SK-N-SH treated with all-trans-retinoic acid at 6 μM for 48 hours (cell line): ENCODE data around the gene TMC6.
"Not testable (repeated sequence)": the region's sequence is repeated elsewhere in the genome, so short reads cannot be mapped to it uniquely, and the experiment has no call there.

Experiments used
- ATAC-seq: fragments of 200-7000 bp; cut with Tn5 transposase; 3 replicates; pipeline ENCODE4 v1.9.1; 2020; ENCODE audit warnings: mild to moderate bottlenecking, moderate library complexity
- ARNTL ChIP-seq: fragments of 450-650 bp; formaldehyde crosslinking; IDR thresholded peaks from 2 replicates; pipeline ENCODE4 v1.5.0; 2020; ENCODE audit warnings: low read depth, mild to moderate bottlenecking, moderate library complexity, borderline replicate concordance
- CREB5 ChIP-seq: fragments of 250-450 bp; sonication (Bioruptor Pico); IDR thresholded peaks from 2 replicates; pipeline ENCODE4 v1.5.1; 2020; ENCODE audit warnings: low read depth, mild to moderate bottlenecking, moderate library complexity
- CSDC2 ChIP-seq: fragments of 250-450 bp; sonication (Bioruptor Pico); IDR thresholded peaks from 2 replicates; pipeline ENCODE4 v1.5.0; 2020; ENCODE audit warnings: mild to moderate bottlenecking, moderate library complexity
- CSRNP3 ChIP-seq: fragments of 250-450 bp; sonication (Bioruptor Pico); IDR thresholded peaks from 2 replicates; pipeline ENCODE4 v1.5.1; 2021; ENCODE audit warnings: mild to moderate bottlenecking, moderate library complexity
- ESRRG ChIP-seq: fragments of 250-450 bp; sonication (Bioruptor Pico); IDR thresholded peaks from 2 replicates; pipeline ENCODE4 v1.6.1; 2021; ENCODE audit warnings: mild to moderate bottlenecking
- GLIS3 ChIP-seq: fragments of 250-450 bp; sonication (Bioruptor Pico); IDR thresholded peaks from 2 replicates; pipeline ENCODE4 v1.5.0; 2020; ENCODE audit warnings: mild to moderate bottlenecking, moderate library complexity
- ISL1 ChIP-seq: fragments of 250-450 bp; sonication (Bioruptor Pico); IDR thresholded peaks from 2 replicates; pipeline ENCODE4 v2.1.2; 2022; ENCODE audit warnings: mild to moderate bottlenecking, moderate library complexity
- OSR1 ChIP-seq: fragments of 250-450 bp; sonication (Bioruptor Pico); IDR thresholded peaks from 2 replicates; pipeline ENCODE4 v1.8.0; 2022; ENCODE audit warnings: moderate library complexity, mild to moderate bottlenecking, inconsistent platforms
- PATZ1 ChIP-seq: fragments of 250-450 bp; sonication (Bioruptor Pico); IDR thresholded peaks from 2 replicates; pipeline ENCODE4 v1.8.0; 2020; ENCODE audit warnings: mild to moderate bottlenecking, moderate library complexity, borderline replicate concordance
- PPARA ChIP-seq: fragments of 250-450 bp; sonication (Bioruptor Pico); IDR thresholded peaks from 2 replicates; pipeline ENCODE4 v1.5.0; 2020; ENCODE audit warnings: mild to moderate bottlenecking, borderline replicate concordance
- RARB ChIP-seq: fragments of 250-450 bp; sonication (Bioruptor Pico); IDR thresholded peaks from 2 replicates; pipeline ENCODE4 v1.8.0; 2021; ENCODE audit warnings: mild to moderate bottlenecking, moderate library complexity
- TCF4 ChIP-seq: fragments of 250-450 bp; sonication (Bioruptor Pico); IDR thresholded peaks from 2 replicates; pipeline ENCODE4 v1.8.0; 2021; ENCODE audit warnings: mild to moderate bottlenecking, moderate library complexity, borderline replicate concordance
- TOX ChIP-seq: fragments of 250-450 bp; sonication (Bioruptor Pico); IDR thresholded peaks from 2 replicates; pipeline ENCODE4 v1.8.0; 2021; ENCODE audit warnings: mild to moderate bottlenecking, moderate library complexity, borderline replicate concordance
- TSHZ2 ChIP-seq: fragments of 250-450 bp; sonication (Bioruptor Pico); IDR thresholded peaks from 2 replicates; pipeline ENCODE4 v1.5.0; 2020; ENCODE audit warnings: mild to moderate bottlenecking, moderate library complexity
- ZC3H10 ChIP-seq: fragments of 250-450 bp; sonication (Bioruptor Pico); IDR thresholded peaks from 2 replicates; pipeline ENCODE4 v1.5.1; 2021; ENCODE audit warnings: mild to moderate bottlenecking, moderate library complexity
- ZFP3 ChIP-seq: fragments of 250-450 bp; sonication (Bioruptor Pico); IDR thresholded peaks from 2 replicates; pipeline ENCODE4 v1.5.0; 2020; ENCODE audit warnings: mild to moderate bottlenecking, moderate library complexity
- ZFP30 ChIP-seq: fragments of 450-650 bp; formaldehyde crosslinking; IDR thresholded peaks from 2 replicates; pipeline ENCODE4 v1.5.0; 2022; ENCODE audit warnings: mild to moderate bottlenecking, moderate library complexity
- ZNF70 ChIP-seq: fragments of 450-650 bp; formaldehyde crosslinking; IDR thresholded peaks from 2 replicates; pipeline ENCODE4 v1.5.0; 2020; ENCODE audit warnings: mild to moderate bottlenecking, moderate library complexity
- ZNF8 ChIP-seq: fragments of 450-650 bp; formaldehyde crosslinking; IDR thresholded peaks from 2 replicates; pipeline ENCODE4 v1.5.0; 2020; ENCODE audit warnings: mild to moderate bottlenecking, moderate library complexity

Gene TMC6

GRCh38 chr17:78174870-78175642, 46.5 kb upstream of the TMC6 start:
- ATAC-seq: no peak
- TF ChIP-seq RARB (CRISPR knock-in tag) (no peak), OSR1 (CRISPR knock-in tag) (no peak), CREB5 (CRISPR knock-in tag) (no peak), GLIS3 (CRISPR knock-in tag) (no peak), ZC3H10 (CRISPR knock-in tag) (no peak), TCF4 (CRISPR knock-in tag) (no peak)

- no peak for ATAC-seq
- TF ChIP-seq ZFP3 (CRISPR knock-in tag): no peak
- no peak for TF ChIP-seq ZC3H10 (CRISPR knock-in tag)
- TF ChIP-seq ARNTL: no peak
- no peak for TF ChIP-seq TCF4 (CRISPR knock-in tag)
- TF ChIP-seq, all 23 proteins: peak for 0
Observed at GRCh38 chr17:78174346-78174869, 45.9 kb upstream of the TMC6 start.

- no peak for ATAC-seq
Observed at GRCh38 chr17:78173097-78173715, 44.7 kb upstream of the TMC6 start.

GRCh38 chr17:78172249-78173051, 43.9 kb upstream of the TMC6 start:
- TF ChIP-seq ARNTL (no peak), ZNF8 (CRISPR knock-in tag) (no peak)
- no peak; the same call in 2 of the 3 replicates for ATAC-seq

More at GRCh38 chr17:78173097-78173715, 44.7 kb upstream of the TMC6 start:
- TF ChIP-seq GLIS3 (CRISPR knock-in tag) (no peak), CSDC2 (CRISPR knock-in tag) (no peak), ISL1 (CRISPR knock-in tag) (no peak), PPARA (no peak), TOX (no peak), ZFP3 (CRISPR knock-in tag) (no peak), TCF4 (CRISPR knock-in tag) (no peak), CSRNP3 (CRISPR knock-in tag) (no peak), ESRRG (CRISPR knock-in tag) (no peak), ZFP30 (CRISPR knock-in tag) (no peak), RARB (CRISPR knock-in tag) (no peak), OSR1 (CRISPR knock-in tag) (no peak), ZNF70 (CRISPR knock-in tag) (no peak)
- TF ChIP-seq, all 23 proteins: peak for 0

GRCh38 chr17:78171591-78172248, 43.2 kb upstream of the TMC6 start:
- ATAC-seq: not testable (repeated sequence)

- TF ChIP-seq PATZ1 (CRISPR knock-in tag) (no peak), TSHZ2 (CRISPR knock-in tag) (no peak)
- no peak for ATAC-seq
Observed at GRCh38 chr17:78170692-78171590, 42.4 kb upstream of the TMC6 start.
